Measurements from ENCODE around the gene FAM241A.
"Not testable (repeated sequence)": the region's sequence is repeated elsewhere in the genome, so short reads cannot be mapped to it uniquely, and the experiment has no call there.

FAM241A gene

DNA sequence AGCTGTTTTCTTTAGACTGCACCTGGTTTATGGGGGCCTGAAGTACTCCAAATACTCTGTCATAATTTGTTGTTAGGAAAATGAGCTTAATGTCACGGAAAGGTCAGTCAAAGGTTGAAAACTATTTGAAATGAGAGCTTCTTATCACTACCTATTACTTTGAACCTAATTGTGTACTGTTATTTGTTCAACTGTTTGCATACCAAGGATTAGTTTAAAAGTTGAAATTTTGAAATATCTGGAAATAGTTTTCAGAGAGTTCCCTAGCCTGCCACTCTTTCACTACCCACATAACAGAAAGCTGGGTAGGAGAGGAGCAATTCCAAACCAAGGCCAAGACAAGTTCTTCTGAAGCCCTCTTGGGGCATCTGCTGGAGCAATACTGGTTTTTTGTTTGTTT, 58.3 kb downstream of the FAM241A start:
- CTCF ChIA-PET, result interaction anchor here (0.6 kb wide), 1 partner anchor 11 kb away, joined by 4 read pairs; no protein-coding TSS in a partner anchor
- no peak for DNase-seq (ENCODE audit: extremely low spot score)
- POLR2A ChIA-PET, result no interaction called here
- no peak for TF ChIP-seq BHLHE40 (IDR thresholded peaks at IDR 0.05; ENCODE audit: borderline replicate concordance)
- TF ChIP-seq LEF1 (IDR thresholded peaks at IDR 0.05; ENCODE audit: borderline replicate concordance), result no peak
- no peak for TF ChIP-seq NFRKB (IDR thresholded peaks at IDR 0.05)
- no peak for TF ChIP-seq PKNOX1 (IDR thresholded peaks at IDR 0.05)
- no peak for TF ChIP-seq FOXM1 (IDR thresholded peaks at IDR 0.05; ENCODE audit: borderline replicate concordance)
- no peak for TF ChIP-seq SP1 (IDR thresholded peaks at IDR 0.05)
- no peak for TF ChIP-seq FOXK2 (IDR thresholded peaks at IDR 0.05)
- no peak for TF ChIP-seq FOXA1 (IDR thresholded peaks at IDR 0.05)
- TF ChIP-seq SUZ12 (IDR thresholded peaks at IDR 0.05), result no peak
- no peak for TF ChIP-seq HDGF (IDR thresholded peaks at IDR 0.05; ENCODE audit: borderline replicate concordance)
- no peak for TF ChIP-seq ZNF384 (IDR thresholded peaks at IDR 0.05)
- TF ChIP-seq TARDBP (IDR thresholded peaks at IDR 0.05), result no peak
- no peak for TF ChIP-seq ARNT (IDR thresholded peaks at IDR 0.05)
- no peak for TF ChIP-seq ELF4 (IDR thresholded peaks at IDR 0.05)
- TF ChIP-seq CTBP1 (IDR thresholded peaks at IDR 0.05; ENCODE audit: borderline replicate concordance), result no peak
- no peak for TF ChIP-seq L3MBTL2 (conservative IDR thresholded peaks at IDR 0.05)

- no peak for DNase-seq (ENCODE audit: extremely low spot score)
- CTCF ChIA-PET, result no interaction called here
- POLR2A ChIA-PET, result no interaction called here
- TF ChIP-seq ARNT (IDR thresholded peaks at IDR 0.05) (no peak), BHLHE40 (IDR thresholded peaks at IDR 0.05; ENCODE audit: borderline replicate concordance) (no peak), FOXA1 (IDR thresholded peaks at IDR 0.05) (no peak), HDGF (IDR thresholded peaks at IDR 0.05; ENCODE audit: borderline replicate concordance) (no peak), L3MBTL2 (conservative IDR thresholded peaks at IDR 0.05) (no peak), TARDBP (IDR thresholded peaks at IDR 0.05) (no peak), FOXM1 (IDR thresholded peaks at IDR 0.05; ENCODE audit: borderline replicate concordance) (no peak), ZNF384 (IDR thresholded peaks at IDR 0.05) (no peak), CTBP1 (IDR thresholded peaks at IDR 0.05; ENCODE audit: borderline replicate concordance) (no peak), ELF4 (IDR thresholded peaks at IDR 0.05) (no peak), PKNOX1 (IDR thresholded peaks at IDR 0.05) (no peak), SP1 (IDR thresholded peaks at IDR 0.05) (no peak), NFRKB (IDR thresholded peaks at IDR 0.05) (no peak), LEF1 (IDR thresholded peaks at IDR 0.05; ENCODE audit: borderline replicate concordance) (no peak), SUZ12 (IDR thresholded peaks at IDR 0.05) (no peak), FOXK2 (IDR thresholded peaks at IDR 0.05) (no peak)
Observed at GRCh38 chr4:112206431-112206830, 61.2 kb downstream of the FAM241A start.

- CTCF ChIA-PET; DNase-seq (ENCODE audit: extremely low spot score); POLR2A ChIA-PET: not testable (repeated sequence)
Observed at GRCh38 chr4:112208137-112209095, 63.2 kb downstream of the FAM241A start.

- TF ChIP-seq PKNOX1 (IDR thresholded peaks at IDR 0.05), result no peak
- no peak for TF ChIP-seq TARDBP (IDR thresholded peaks at IDR 0.05)
- no peak for TF ChIP-seq FOXA1 (IDR thresholded peaks at IDR 0.05)
- TF ChIP-seq L3MBTL2 (conservative IDR thresholded peaks at IDR 0.05), result no peak
- TF ChIP-seq HDGF (IDR thresholded peaks at IDR 0.05; ENCODE audit: borderline replicate concordance), result no peak
- POLR2A ChIA-PET, result no interaction called here
- CTCF ChIA-PET, result no interaction called here
- no peak for DNase-seq (ENCODE audit: extremely low spot score)
Observed at GRCh38 chr4:112210777-112211176, 65.5 kb downstream of the FAM241A start.

GRCh38 chr4:112213091-112213490, 67.8 kb downstream of the FAM241A start:
- DNase-seq (ENCODE audit: extremely low spot score), result no peak
- POLR2A ChIA-PET, result no interaction called here

More at GRCh38 chr4:112213091-112213490, 67.8 kb downstream of the FAM241A start:
- CTCF ChIA-PET, result no interaction called here
- TF ChIP-seq SP1 (IDR thresholded peaks at IDR 0.05) (no peak), NFRKB (IDR thresholded peaks at IDR 0.05) (no peak), PKNOX1 (IDR thresholded peaks at IDR 0.05) (no peak), FOXK2 (IDR thresholded peaks at IDR 0.05) (no peak), LEF1 (IDR thresholded peaks at IDR 0.05; ENCODE audit: borderline replicate concordance) (no peak), L3MBTL2 (conservative IDR thresholded peaks at IDR 0.05) (no peak), HDGF (IDR thresholded peaks at IDR 0.05; ENCODE audit: borderline replicate concordance) (no peak), TARDBP (IDR thresholded peaks at IDR 0.05) (no peak), BHLHE40 (IDR thresholded peaks at IDR 0.05; ENCODE audit: borderline replicate concordance) (no peak), SUZ12 (IDR thresholded peaks at IDR 0.05) (no peak), FOXM1 (IDR thresholded peaks at IDR 0.05; ENCODE audit: borderline replicate concordance) (no peak), FOXA1 (IDR thresholded peaks at IDR 0.05) (no peak)
